ENCODE results near the gene U2AF1. TPM values are rescaled to one million over a fixed set of nuclear protein-coding genes. Genes with fewer than 3 reads are reported as not detected.
"Not testable (repeated sequence)": the region's sequence is repeated elsewhere in the genome, so short reads cannot be mapped to it uniquely, and the experiment has no call there.

Gene U2AF1, protein sequence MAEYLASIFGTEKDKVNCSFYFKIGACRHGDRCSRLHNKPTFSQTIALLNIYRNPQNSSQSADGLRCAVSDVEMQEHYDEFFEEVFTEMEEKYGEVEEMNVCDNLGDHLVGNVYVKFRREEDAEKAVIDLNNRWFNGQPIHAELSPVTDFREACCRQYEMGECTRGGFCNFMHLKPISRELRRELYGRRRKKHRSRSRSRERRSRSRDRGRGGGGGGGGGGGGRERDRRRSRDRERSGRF
- total RNA-seq (10 to 100 TPM; 71.3 to 81.7 TPM), polyA plus RNA-seq (10 to 100 TPM; 71.1 to 96.0 TPM)

DNA sequence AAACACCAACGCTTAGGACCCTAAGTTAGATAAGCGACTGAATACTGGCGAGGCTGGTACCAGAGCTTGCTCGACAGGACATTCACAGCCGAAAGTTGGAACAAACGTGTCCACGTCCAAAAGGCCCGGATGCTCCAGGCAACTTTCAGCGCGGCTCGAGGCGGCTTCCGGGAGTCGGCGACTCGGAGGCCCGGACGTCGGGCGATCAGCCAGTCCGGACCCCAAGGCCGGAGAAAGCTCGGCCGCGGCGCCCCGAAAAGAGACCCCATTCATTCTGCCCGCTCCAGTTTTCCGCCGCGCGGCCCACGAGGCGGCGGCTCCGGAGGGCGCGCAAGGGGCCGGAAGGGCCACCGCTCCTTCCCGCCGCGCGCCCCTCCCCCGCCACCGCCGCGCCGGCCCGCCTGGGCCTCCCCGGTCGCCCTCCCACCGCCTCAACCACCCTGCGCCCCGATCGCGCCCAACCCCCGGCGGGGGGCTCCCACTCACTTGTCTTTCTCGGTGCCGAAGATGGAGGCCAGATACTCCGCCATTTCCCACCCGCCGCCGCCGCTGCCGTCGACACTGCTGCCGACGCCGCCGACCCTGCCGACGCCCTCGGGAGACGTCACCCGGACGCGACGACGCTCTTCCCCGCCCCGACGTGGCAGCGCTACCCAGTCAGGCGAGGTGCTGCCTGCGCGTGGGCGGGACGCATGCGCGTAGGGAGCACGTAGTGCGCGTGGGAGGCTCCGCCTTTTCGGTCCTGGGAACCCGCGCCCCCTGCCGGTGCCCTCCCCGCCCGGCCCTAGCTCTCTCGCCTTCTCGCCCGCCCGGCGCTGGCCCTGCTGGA, at the start of gene U2AF1:
Gene U2AF1 (minus strand): TSS at position 606 of the 829 bp plus-strand sequence. CDS start 76 bp downstream, at position 530.
- H3K9me3 ChIP-seq (ENCODE audit: control insufficient read depth in 1 of 2, low read length in 2 of 2); H3K4me1 Mint-ChIP-seq; H3K9me3 Mint-ChIP-seq; H3K27me3 ChIP-seq (ENCODE audit: insufficient read depth, low read length); H3K36me3 ChIP-seq (ENCODE audit: insufficient read depth, low read length); H3K4me3 ChIP-seq (ENCODE audit: low read length in 2 of 2); POLR2A ChIA-PET (ENCODE audit: partially characterized antibody); intact Hi-C loops (cut with micrococcal nuclease); CTCF ChIA-PET (ENCODE audit: partially characterized antibody); H3K4me1 ChIP-seq (ENCODE audit: insufficient read depth, low read length); H3K27me3 Mint-ChIP-seq; H3K36me3 Mint-ChIP-seq: not testable (repeated sequence)
- H3K27ac Mint-ChIP-seq = peak within 1 kb of the TSS in 2 of 7 donors; percentile 35 to 57
- peak within 1 kb of the TSS; percentile 43 for H3K27ac ChIP-seq (ENCODE audit: low read depth, low read length)
- peak; percentile 68 to 87 (median 77) for DNase-seq
- peak within 1 kb of the TSS in 5 of 8 donors; percentile 35 to 79 (median 50) for H3K4me3 Mint-ChIP-seq

- H3K9me3 Mint-ChIP-seq; H3K36me3 Mint-ChIP-seq; H3K9me3 ChIP-seq (ENCODE audit: control insufficient read depth in 1 of 2, low read length in 2 of 2); H3K27me3 Mint-ChIP-seq; H3K4me1 Mint-ChIP-seq; H3K4me3 ChIP-seq (ENCODE audit: low read length in 2 of 2); CTCF ChIA-PET (ENCODE audit: partially characterized antibody); H3K27me3 ChIP-seq (ENCODE audit: insufficient read depth, low read length); intact Hi-C loops (cut with micrococcal nuclease); POLR2A ChIA-PET (ENCODE audit: partially characterized antibody); H3K4me1 ChIP-seq (ENCODE audit: insufficient read depth, low read length); H3K36me3 ChIP-seq (ENCODE audit: insufficient read depth, low read length); H3K4me3 Mint-ChIP-seq; H3K27ac Mint-ChIP-seq; H3K27ac ChIP-seq (ENCODE audit: low read depth, low read length); DNase-seq: not testable (repeated sequence)
Observed at GRCh38 chr21:43153601-43154000, 46.2 kb upstream of the U2AF1 start.

DNA sequence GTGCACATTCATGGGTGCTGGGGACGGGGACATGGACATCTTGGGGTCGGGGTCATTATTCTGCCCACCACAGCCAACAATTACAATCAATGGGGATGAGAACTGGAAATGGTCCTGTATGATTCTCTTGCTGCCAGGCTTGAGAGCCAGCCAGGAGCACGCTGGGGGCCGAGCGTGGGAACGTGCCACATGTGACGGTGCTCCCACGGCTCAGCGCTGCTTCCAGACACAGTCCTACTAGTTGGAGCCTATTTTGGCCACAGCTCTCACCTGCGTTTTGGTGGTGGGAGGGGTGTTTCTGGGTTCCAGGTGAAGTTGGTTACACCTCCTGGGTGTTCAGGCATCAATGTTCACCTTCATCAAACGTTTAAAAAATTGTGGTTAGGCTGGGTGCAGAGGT, 42.0 kb upstream of the U2AF1 start:
- intact Hi-C loops (cut with micrococcal nuclease); DNase-seq; H3K4me3 ChIP-seq (ENCODE audit: low read length in 2 of 2); H3K27me3 ChIP-seq (ENCODE audit: insufficient read depth, low read length); H3K27me3 Mint-ChIP-seq; H3K9me3 ChIP-seq (ENCODE audit: control insufficient read depth in 1 of 2, low read length in 2 of 2); H3K4me1 ChIP-seq (ENCODE audit: insufficient read depth, low read length); POLR2A ChIA-PET (ENCODE audit: partially characterized antibody); H3K4me1 Mint-ChIP-seq; H3K27ac Mint-ChIP-seq; H3K36me3 ChIP-seq (ENCODE audit: insufficient read depth, low read length); H3K36me3 Mint-ChIP-seq; H3K27ac ChIP-seq (ENCODE audit: low read depth, low read length); H3K4me3 Mint-ChIP-seq; H3K9me3 Mint-ChIP-seq; CTCF ChIA-PET (ENCODE audit: partially characterized antibody): not testable (repeated sequence)

DNA sequence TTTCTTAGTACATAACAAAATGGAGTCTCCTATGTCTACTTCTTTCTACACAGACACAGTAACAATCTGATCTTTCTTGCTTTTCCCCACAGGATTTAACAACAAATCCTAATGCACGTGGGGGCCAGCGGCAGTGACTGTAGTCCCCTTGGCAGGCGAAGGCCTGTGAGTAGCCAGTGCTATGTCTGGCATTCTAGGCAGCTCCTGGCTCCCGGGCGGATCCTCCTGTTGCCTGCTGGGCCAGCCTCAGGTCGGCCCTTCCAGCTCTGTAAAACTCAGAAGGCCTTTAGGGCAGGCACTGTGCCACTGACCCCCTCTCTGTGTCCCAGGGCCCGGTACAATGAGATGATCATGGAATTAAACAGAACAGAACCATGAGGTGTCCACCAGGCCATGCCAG, 40.6 kb upstream of the U2AF1 start:
- H3K9me3 Mint-ChIP-seq; DNase-seq; H3K27ac Mint-ChIP-seq; H3K27ac ChIP-seq (ENCODE audit: low read depth, low read length); H3K4me3 Mint-ChIP-seq; POLR2A ChIA-PET (ENCODE audit: partially characterized antibody); H3K27me3 ChIP-seq (ENCODE audit: insufficient read depth, low read length); CTCF ChIA-PET (ENCODE audit: partially characterized antibody); H3K27me3 Mint-ChIP-seq; H3K9me3 ChIP-seq (ENCODE audit: control insufficient read depth in 1 of 2, low read length in 2 of 2); H3K36me3 Mint-ChIP-seq; H3K4me3 ChIP-seq (ENCODE audit: low read length in 2 of 2); intact Hi-C loops (cut with micrococcal nuclease); H3K4me1 Mint-ChIP-seq; H3K36me3 ChIP-seq (ENCODE audit: insufficient read depth, low read length); H3K4me1 ChIP-seq (ENCODE audit: insufficient read depth, low read length): not testable (repeated sequence)

GRCh38 chr21:43146637-43147036, 39.3 kb upstream of the U2AF1 start:
- H3K27me3 Mint-ChIP-seq; H3K4me3 ChIP-seq (ENCODE audit: low read length in 2 of 2); H3K4me1 ChIP-seq (ENCODE audit: insufficient read depth, low read length); H3K27ac Mint-ChIP-seq; POLR2A ChIA-PET (ENCODE audit: partially characterized antibody); intact Hi-C loops (cut with micrococcal nuclease); H3K36me3 Mint-ChIP-seq; CTCF ChIA-PET (ENCODE audit: partially characterized antibody); H3K4me3 Mint-ChIP-seq; H3K36me3 ChIP-seq (ENCODE audit: insufficient read depth, low read length); H3K4me1 Mint-ChIP-seq; H3K27me3 ChIP-seq (ENCODE audit: insufficient read depth, low read length); H3K9me3 Mint-ChIP-seq; H3K27ac ChIP-seq (ENCODE audit: low read depth, low read length); DNase-seq; H3K9me3 ChIP-seq (ENCODE audit: control insufficient read depth in 1 of 2, low read length in 2 of 2): not testable (repeated sequence)

GRCh38 chr21:43141407-43141806, 34.0 kb upstream of the U2AF1 start:
- H3K27ac ChIP-seq (ENCODE audit: low read depth, low read length); H3K4me1 Mint-ChIP-seq; POLR2A ChIA-PET (ENCODE audit: partially characterized antibody); H3K4me1 ChIP-seq (ENCODE audit: insufficient read depth, low read length); H3K27me3 Mint-ChIP-seq; H3K4me3 ChIP-seq (ENCODE audit: low read length in 2 of 2); H3K9me3 Mint-ChIP-seq; DNase-seq; CTCF ChIA-PET (ENCODE audit: partially characterized antibody); H3K27me3 ChIP-seq (ENCODE audit: insufficient read depth, low read length); H3K4me3 Mint-ChIP-seq; H3K36me3 Mint-ChIP-seq; H3K36me3 ChIP-seq (ENCODE audit: insufficient read depth, low read length); intact Hi-C loops (cut with micrococcal nuclease); H3K9me3 ChIP-seq (ENCODE audit: control insufficient read depth in 1 of 2, low read length in 2 of 2); H3K27ac Mint-ChIP-seq: not testable (repeated sequence)

- POLR2A ChIA-PET (ENCODE audit: partially characterized antibody); H3K4me3 ChIP-seq (ENCODE audit: low read length in 2 of 2); H3K9me3 Mint-ChIP-seq; H3K4me1 ChIP-seq (ENCODE audit: insufficient read depth, low read length); H3K27ac Mint-ChIP-seq; H3K36me3 ChIP-seq (ENCODE audit: insufficient read depth, low read length); DNase-seq; intact Hi-C loops (cut with micrococcal nuclease); H3K4me1 Mint-ChIP-seq; CTCF ChIA-PET (ENCODE audit: partially characterized antibody); H3K27ac ChIP-seq (ENCODE audit: low read depth, low read length); H3K36me3 Mint-ChIP-seq; H3K4me3 Mint-ChIP-seq; H3K27me3 ChIP-seq (ENCODE audit: insufficient read depth, low read length); H3K27me3 Mint-ChIP-seq; H3K9me3 ChIP-seq (ENCODE audit: control insufficient read depth in 1 of 2, low read length in 2 of 2): not testable (repeated sequence)
Observed at GRCh38 chr21:43138944-43139343, 31.6 kb upstream of the U2AF1 start.

All from CD4-positive, alpha-beta memory T cell (primary cell).